Osteoblast (primary cell): ENCODE measurements around the gene GPR26. TPM values are rescaled to one million over a fixed set of nuclear protein-coding genes. Genes with fewer than 3 reads are reported as not detected.

ENCODE experiments used
- DNase-seq: peaks from one replicate; pipeline ENCODE4 v3.0.0; 2011; ENCODE audit warnings: low spot score, mixed read lengths; ENCODE audit not compliant: insufficient read length; ENCODE audit errors: missing footprints
- H2AFZ ChIP-seq: 2 replicates; pipeline ENCODE4 v1.6.0; 2011; ENCODE audit warnings: mild to moderate bottlenecking, low read length
- H3K27ac ChIP-seq: 2 replicates; pipeline ENCODE4 v1.5.1; 2011; ENCODE audit warnings: mild to moderate bottlenecking, low read depth, low read length, moderate library complexity
- H3K27me3 ChIP-seq: 2 replicates; pipeline ENCODE4 v1.6.0; 2012; ENCODE audit warnings: mild to moderate bottlenecking, control low read depth, inconsistent platforms, low read length, moderate library complexity; ENCODE audit not compliant: insufficient read depth
- H3K36me3 ChIP-seq: 2 replicates; pipeline ENCODE4 v1.5.1; 2011; ENCODE audit warnings: mild to moderate bottlenecking, low read length, control low read depth, moderate library complexity; ENCODE audit not compliant: insufficient read depth
- H3K4me1 ChIP-seq: 2 replicates; pipeline ENCODE4 v1.5.1; 2011; ENCODE audit warnings: mild to moderate bottlenecking, low read length, control low read depth, moderate library complexity; ENCODE audit not compliant: insufficient read depth
- H3K4me2 ChIP-seq: 2 replicates; pipeline ENCODE4 v1.6.0; 2011; ENCODE audit warnings: mild to moderate bottlenecking, low read length; ENCODE audit not compliant: insufficient read depth
- H3K4me3 ChIP-seq: fragments of 200-600 bp; sonication (generic); 3 replicates; pipeline ENCODE4 v1.5.1; 2012; ENCODE audit warnings: mild to moderate bottlenecking, low read length, inconsistent platforms; ENCODE audit not compliant: insufficient read depth
- H3K79me2 ChIP-seq: 2 replicates; pipeline ENCODE4 v1.6.0; 2012; ENCODE audit warnings: mild to moderate bottlenecking, low read length, control low read depth, inconsistent platforms; ENCODE audit not compliant: insufficient read depth
- H3K9me3 ChIP-seq: 2 replicates; pipeline ENCODE4 v1.5.1; 2011; ENCODE audit warnings: low read depth, low read length, control low read depth
- H4K20me1 ChIP-seq: 2 replicates; pipeline ENCODE4 v1.6.0; 2012; ENCODE audit warnings: mild to moderate bottlenecking, low read length, control low read depth; ENCODE audit not compliant: insufficient read depth
- total RNA-seq: library from RNA; depleted of rRNA; stranded (reverse); fragments of >200 nt; gene quantifications from 2 replicates; pipeline ENCODE4 v1.2.3, GENCODE V29; 2012
- TF ChIP-seq, protein P1 (sequence below): IDR thresholded peaks from 2 replicates; pipeline ENCODE4 v1.5.1; 2011; ENCODE audit warnings: mild to moderate bottlenecking, low read depth, low read length, moderate library complexity; ENCODE audit errors: extremely low read depth

The GPR26 gene
- total RNA-seq, 1 donor, result not detected

DNA sequence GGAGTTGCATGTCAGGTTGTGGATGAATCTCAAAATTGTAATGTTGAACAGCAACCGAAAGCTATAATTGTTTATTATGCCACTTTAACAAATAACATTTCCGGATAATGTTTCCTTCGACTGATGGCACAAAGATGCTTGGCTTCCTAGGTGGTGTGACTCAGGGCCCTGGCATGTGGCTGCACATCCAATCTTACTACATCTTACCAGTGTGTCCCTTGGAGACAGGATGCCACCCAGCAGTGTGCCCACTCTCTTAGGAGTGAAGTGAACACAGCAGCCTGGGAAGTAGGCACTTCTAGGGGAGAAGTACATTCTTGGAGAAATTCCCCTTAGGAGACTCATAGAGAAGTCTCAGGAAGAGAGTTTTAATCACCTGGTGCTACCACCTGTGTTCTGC is 33.0 kb upstream of the GPR26 start:
- Histone ChIP-seq H3K27ac (no peak overlapping the region), H3K4me3 (no peak overlapping the region), H3K4me2 (no peak overlapping the region), H3K9me3 (no peaks in the 10 kb centered on the region), H4K20me1 (no peaks in the 10 kb centered on the region), H2AFZ (no peak overlapping the region), H3K4me1 (no peaks in the 10 kb centered on the region), H3K79me2 (no peaks in the 10 kb centered on the region), H3K36me3 (no peaks in the 10 kb centered on the region), H3K27me3 (no peaks in the 10 kb centered on the region)
- no peak for DNase-seq
- TF ChIP-seq, protein P1, sequence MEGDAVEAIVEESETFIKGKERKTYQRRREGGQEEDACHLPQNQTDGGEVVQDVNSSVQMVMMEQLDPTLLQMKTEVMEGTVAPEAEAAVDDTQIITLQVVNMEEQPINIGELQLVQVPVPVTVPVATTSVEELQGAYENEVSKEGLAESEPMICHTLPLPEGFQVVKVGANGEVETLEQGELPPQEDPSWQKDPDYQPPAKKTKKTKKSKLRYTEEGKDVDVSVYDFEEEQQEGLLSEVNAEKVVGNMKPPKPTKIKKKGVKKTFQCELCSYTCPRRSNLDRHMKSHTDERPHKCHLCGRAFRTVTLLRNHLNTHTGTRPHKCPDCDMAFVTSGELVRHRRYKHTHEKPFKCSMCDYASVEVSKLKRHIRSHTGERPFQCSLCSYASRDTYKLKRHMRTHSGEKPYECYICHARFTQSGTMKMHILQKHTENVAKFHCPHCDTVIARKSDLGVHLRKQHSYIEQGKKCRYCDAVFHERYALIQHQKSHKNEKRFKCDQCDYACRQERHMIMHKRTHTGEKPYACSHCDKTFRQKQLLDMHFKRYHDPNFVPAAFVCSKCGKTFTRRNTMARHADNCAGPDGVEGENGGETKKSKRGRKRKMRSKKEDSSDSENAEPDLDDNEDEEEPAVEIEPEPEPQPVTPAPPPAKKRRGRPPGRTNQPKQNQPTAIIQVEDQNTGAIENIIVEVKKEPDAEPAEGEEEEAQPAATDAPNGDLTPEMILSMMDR, result no peak

DNA sequence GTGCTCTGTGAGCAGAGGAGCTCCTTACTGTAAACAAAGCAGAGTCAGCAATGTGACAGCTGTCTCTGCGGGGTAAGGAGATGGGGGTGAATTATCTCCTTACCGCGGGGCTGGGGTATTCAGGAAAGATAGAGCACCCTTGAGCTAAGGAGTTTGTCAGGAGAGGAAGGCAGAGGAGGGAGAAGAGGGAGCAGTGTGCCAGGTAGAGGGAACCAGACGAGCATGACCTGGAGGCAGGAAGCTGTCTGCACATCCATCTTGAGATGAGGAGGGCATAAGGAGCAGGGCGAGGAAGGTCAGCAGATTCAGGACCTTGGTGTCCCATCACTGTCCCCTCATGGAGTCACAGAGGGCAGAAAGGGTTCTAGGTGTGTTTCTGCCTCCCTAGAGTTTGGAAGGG is 32.5 kb upstream of the GPR26 start:
- Histone ChIP-seq H2AFZ (no peak overlapping the region), H3K27me3 (no peaks in the 10 kb centered on the region), H4K20me1 (no peaks in the 10 kb centered on the region), H3K4me2 (no peak overlapping the region), H3K36me3 (no peaks in the 10 kb centered on the region), H3K9me3 (no peaks in the 10 kb centered on the region), H3K27ac (no peak overlapping the region), H3K4me3 (no peak overlapping the region), H3K79me2 (no peaks in the 10 kb centered on the region), H3K4me1 (no peaks in the 10 kb centered on the region)
- TF ChIP-seq, protein P1, result no peak
- no peak for DNase-seq

DNA sequence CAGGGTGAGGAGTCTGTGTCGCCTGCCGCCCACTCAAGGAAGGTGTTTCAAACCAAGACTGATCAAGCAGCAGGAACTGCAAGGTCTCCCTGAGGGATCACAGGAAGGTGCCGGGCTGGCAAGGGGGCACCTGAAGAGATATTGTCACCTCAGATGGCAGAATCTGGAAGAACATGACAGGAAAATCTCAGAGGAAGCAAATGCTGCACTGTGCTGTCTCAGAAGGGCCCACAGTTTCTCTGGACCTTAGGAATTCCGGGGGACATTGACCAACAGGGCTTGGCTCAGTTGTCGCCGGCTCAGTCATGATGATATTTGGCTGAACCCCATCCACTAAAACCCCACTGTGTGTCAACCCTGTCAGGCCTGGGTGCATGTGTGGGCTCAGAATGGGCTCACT is 31.9 kb upstream of the GPR26 start:
- H3K27ac ChIP-seq, result no peak overlapping the region
- no peak overlapping the region for H3K4me2 ChIP-seq
- no peak overlapping the region for H2AFZ ChIP-seq
- no peak for DNase-seq
- no peaks in the 10 kb centered on the region for H3K27me3 ChIP-seq
- no peaks in the 10 kb centered on the region for H3K36me3 ChIP-seq
- no peaks in the 10 kb centered on the region for H3K4me1 ChIP-seq
- no peak overlapping the region for H3K4me3 ChIP-seq
- no peaks in the 10 kb centered on the region for H4K20me1 ChIP-seq
- H3K9me3 ChIP-seq, result no peaks in the 10 kb centered on the region
- TF ChIP-seq, protein P1, result no peak
- H3K79me2 ChIP-seq, result no peaks in the 10 kb centered on the region

GRCh38 chr10:123635131-123635530 is 31.0 kb upstream of the GPR26 start:
- DNase-seq, result no peak
- Histone ChIP-seq H3K27ac (no peak overlapping the region), H3K4me3 (no peak overlapping the region)

More at GRCh38 chr10:123635131-123635530, 31.0 kb upstream of the GPR26 start:
- no peaks in the 10 kb centered on the region for H3K79me2 ChIP-seq
- no peaks in the 10 kb centered on the region for H3K9me3 ChIP-seq
- TF ChIP-seq, protein P1, result no peak
- H3K27me3 ChIP-seq, result no peaks in the 10 kb centered on the region
- no peaks in the 10 kb centered on the region for H3K4me1 ChIP-seq
- H3K4me2 ChIP-seq, result no peak overlapping the region
- H3K36me3 ChIP-seq, result no peaks in the 10 kb centered on the region
- H4K20me1 ChIP-seq, result no peaks in the 10 kb centered on the region
- no peak overlapping the region for H2AFZ ChIP-seq
